Esophagus squamous epithelium (tissue), 4 donors: ENCODE measurements around the gene PPP1R9A.

Experiments used
- CTCF ChIP-seq, 6 experiments: fragments of 450-650 bp in 4 of 6; fragments of 200-600 bp in 2 of 6; sonication (generic) in 2 of 6; IDR thresholded peaks; one replicate each; pipeline ENCODE4 v1.5.1; 2016 to 2019; ENCODE audit warnings: antibody characterized with exemption in 6 of 6, mild to moderate bottlenecking in 4 of 6, moderate library complexity in 4 of 6
- POLR2A ChIP-seq, 4 donors: fragments of 450-650 bp; IDR thresholded peaks; one replicate each; pipeline ENCODE4 v1.6.1; 2017; ENCODE audit warnings: antibody characterized with exemption in 4 of 4, mild to moderate bottlenecking in 4 of 4, moderate library complexity in 3 of 4

GRCh38 chr7:95225301-95225700 is 317.9 kb downstream of the PPP1R9A start:
- TF ChIP-seq CTCF (IDR thresholded peaks at IDR 0.05) (no peak), POLR2A (IDR thresholded peaks at IDR 0.05) (no peak)
